Fibroblast of villous mesenchyme (primary cell): ENCODE data around the gene ANKK1. TPM values are rescaled to one million over a fixed set of nuclear protein-coding genes. Genes with fewer than 3 reads are reported as not detected.
A peak's percentile ranks its signal among the peaks of the same experiment; 100 is the strongest.

Experiments
- DNase-seq: peaks from one replicate; pipeline ENCODE4 v3.0.0-alpha.2; 2010; ENCODE audit warnings: low read depth
- H3K4me3 ChIP-seq: 2 replicates; pipeline ENCODE4 v1.5.1; 2011; ENCODE audit warnings: low read depth, mild to moderate bottlenecking, low read length
- total RNA-seq: library from RNA; depleted of rRNA; stranded (reverse); fragments of >200 nt; gene quantifications from 2 replicates; pipeline ENCODE4 v1.2.3, GENCODE V29; 2012
- TF ChIP-seq, protein P1 (sequence below): IDR thresholded peaks from 2 replicates; pipeline ENCODE4 v1.5.1; 2012; ENCODE audit warnings: low read depth, mild to moderate bottlenecking, low read length; ENCODE audit not compliant: insufficient read depth

ANKK1 gene
- total RNA-seq, 1 donor, result under 0.01 TPM

DNA sequence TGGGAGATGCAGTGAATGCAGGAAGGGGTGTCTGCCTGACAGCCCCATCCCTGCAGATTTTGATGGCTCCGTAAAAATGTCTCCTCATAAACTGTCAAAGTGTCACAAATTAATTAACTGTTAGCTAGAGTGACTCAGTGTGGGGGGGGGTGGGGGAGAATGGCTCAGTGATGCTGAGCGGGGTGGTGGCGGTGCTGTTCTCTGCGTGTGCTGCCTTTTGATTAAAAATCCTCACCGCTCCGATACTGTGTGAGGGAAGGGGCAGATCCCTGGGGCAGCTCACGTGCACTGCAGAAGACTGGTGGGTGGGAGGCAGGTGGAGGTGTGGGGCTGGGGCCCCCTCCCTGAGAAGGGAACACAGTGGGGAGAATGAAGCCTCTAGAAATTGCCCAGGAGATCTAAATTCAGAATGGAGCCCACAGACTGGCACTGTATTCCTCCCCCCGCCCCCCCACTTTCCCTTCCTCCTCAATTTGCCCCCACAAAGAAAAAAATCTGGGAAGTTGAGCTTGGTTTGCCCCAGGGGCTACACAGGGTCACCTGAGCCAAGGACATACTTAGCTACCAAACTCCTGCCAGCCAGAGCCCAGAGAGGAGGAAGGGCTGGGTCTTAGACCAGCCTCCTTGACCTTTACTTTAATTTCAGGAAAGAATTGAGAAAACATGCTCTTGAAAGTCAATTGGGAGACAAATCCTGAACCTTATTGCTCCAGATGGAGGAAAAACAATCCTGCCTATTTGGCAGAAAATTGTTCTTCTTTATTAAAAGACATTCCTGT lies 47.8 kb downstream of the ANKK1 start:
- H3K4me3 ChIP-seq, result no peak overlapping the region
- TF ChIP-seq, protein P1, sequence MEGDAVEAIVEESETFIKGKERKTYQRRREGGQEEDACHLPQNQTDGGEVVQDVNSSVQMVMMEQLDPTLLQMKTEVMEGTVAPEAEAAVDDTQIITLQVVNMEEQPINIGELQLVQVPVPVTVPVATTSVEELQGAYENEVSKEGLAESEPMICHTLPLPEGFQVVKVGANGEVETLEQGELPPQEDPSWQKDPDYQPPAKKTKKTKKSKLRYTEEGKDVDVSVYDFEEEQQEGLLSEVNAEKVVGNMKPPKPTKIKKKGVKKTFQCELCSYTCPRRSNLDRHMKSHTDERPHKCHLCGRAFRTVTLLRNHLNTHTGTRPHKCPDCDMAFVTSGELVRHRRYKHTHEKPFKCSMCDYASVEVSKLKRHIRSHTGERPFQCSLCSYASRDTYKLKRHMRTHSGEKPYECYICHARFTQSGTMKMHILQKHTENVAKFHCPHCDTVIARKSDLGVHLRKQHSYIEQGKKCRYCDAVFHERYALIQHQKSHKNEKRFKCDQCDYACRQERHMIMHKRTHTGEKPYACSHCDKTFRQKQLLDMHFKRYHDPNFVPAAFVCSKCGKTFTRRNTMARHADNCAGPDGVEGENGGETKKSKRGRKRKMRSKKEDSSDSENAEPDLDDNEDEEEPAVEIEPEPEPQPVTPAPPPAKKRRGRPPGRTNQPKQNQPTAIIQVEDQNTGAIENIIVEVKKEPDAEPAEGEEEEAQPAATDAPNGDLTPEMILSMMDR, result no peak
- no peak for DNase-seq

DNA sequence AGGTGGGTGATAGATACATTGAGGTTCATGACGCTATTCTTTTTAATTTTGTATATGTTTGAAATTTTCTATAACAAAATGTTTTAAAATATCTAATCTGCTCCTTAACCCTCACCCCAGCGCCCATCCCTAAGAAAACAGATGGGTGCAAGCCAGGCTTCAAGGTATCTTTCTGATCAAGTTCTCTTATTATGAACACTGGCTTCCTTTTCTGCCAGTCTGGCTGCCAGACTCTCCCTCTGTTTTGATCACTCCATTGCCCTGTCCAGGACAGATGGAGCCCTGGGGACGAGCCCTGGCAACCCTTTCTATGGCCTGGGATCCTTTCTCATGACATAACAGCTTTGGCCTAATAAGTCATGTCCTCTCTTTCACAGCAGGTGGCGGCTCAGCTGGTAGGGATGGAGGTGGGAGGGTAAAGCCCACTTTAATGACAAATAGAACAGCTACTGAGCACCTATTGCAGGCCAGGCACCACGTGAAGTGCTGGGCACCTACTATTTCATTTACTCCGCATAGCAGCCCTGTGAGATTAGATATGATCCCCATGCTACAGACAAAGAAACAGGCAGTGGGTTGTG lies 49.2 kb downstream of the ANKK1 start:
- DNase-seq, result no peak
- no peak overlapping the region for H3K4me3 ChIP-seq
- TF ChIP-seq, protein P1, result no peak

DNA sequence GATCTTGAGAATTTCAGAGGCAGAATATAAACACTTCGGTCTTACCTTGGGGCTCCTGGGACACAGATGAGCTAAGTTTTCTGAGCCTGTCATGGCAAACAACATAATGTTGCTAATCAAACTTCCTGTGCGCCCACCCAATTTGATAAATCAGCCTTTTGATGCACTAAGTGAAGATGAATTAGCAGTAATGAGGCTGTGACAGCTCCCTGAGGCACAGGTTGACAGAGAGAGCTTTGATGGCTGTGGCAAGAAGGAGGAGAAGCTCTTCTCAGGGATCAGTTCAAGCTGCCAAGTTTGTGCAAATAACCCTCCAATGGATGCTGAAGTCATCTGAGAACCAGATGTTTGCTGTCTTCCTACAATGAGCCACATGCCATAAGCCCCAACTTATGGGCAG lies 53.2 kb downstream of the ANKK1 start:
- no peak for DNase-seq
- TF ChIP-seq, protein P1, result no peak

DNA sequence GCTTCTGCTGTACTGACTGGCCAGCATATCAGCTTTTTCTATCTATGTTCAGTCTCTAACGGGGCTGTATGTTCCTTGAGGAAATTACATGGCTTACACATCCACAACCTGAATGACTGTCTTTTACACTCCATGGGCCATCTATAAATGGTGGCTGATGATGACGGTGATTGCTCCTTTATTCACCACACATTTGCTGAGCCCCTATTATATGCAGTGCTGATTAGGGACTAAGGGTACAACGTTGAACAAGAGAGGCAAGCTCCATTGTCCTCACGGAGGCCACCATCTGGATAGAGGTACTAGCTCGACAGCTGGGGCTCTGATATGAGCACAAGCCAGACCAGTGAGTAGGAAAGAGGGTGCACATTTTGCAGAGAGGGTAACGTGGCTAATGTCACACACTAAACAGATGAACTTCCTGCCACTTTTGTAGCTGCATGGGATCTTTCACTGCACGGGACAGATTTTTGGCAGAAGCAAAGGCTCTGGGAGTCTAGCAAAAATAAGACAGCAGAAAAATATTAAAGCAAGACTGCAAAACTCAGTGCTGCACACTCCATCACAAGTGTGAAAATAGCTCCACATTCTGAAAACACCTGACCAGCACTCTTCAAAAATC lies 57.0 kb downstream of the ANKK1 start:
- DNase-seq, result no peak
- TF ChIP-seq, protein P1, result no peak
- no peak overlapping the region for H3K4me3 ChIP-seq

More for the DNA sequence above, 53.2 kb downstream of the ANKK1 start:
- no peak overlapping the region for H3K4me3 ChIP-seq

DNA sequence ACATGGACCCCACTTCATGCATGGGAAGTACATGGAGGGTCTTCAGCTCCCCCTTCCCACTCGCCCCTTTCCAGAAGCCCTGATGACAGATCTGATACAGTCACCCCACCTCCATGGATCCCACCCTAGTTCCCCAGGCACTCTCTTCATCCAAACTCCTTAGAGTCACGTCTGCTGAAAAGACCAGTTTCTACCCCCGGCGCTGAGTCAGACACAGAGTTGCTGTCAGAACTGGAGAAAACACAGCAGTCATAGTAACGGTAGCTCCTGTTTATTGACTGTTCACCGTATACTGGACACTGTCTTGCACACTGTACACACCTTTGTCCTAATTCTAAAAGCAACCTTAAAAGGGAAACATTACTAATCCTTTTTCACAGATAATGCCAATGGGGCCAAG lies 58.5 kb downstream of the ANKK1 start:
- DNase-seq, result peak; percentile 13
- TF ChIP-seq, protein P1, result no peak
- no peak overlapping the region for H3K4me3 ChIP-seq

DNA sequence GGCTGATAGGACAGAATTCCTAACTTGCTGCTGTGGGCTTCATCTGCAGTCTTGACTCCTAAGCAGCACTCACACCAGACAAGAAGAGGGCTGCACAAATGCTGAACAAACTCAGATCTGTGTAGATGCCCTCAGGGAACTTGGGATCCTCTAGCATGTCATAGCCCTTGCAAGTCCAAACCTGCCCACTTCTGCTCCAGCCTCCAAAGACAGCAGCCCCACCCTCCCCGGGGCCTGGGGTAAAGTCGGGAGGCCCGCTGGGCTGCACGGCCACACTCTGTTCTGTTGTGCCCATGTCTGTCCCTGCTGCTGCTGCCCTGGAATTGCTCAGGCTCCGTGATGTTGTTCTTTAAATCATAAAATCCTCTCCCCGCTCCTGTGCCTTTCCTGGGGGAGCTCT lies 59.4 kb downstream of the ANKK1 start:
- no peak overlapping the region for H3K4me3 ChIP-seq
- DNase-seq, result no peak
- TF ChIP-seq, protein P1, result no peak
